Muscle layer of duodenum (tissue), 2 donors: Measurements from ENCODE around the gene RIMS1.

Experiments used
- H3K27ac ChIP-seq: one replicate; pipeline ENCODE4 v1.7.0; 2013; ENCODE audit warnings: mild to moderate bottlenecking, low read length
- H3K27me3 ChIP-seq: one replicate; pipeline ENCODE4 v1.7.0; 2013; ENCODE audit warnings: low read depth, mild to moderate bottlenecking, control low read depth, low read length
- H3K36me3 ChIP-seq, 2 donors: one replicate each; pipeline ENCODE4 v1.7.0; 2013; ENCODE audit warnings: low read length in 2 of 2, control low read depth in 1 of 2, mild to moderate bottlenecking in 1 of 2; ENCODE audit not compliant: insufficient read depth in 2 of 2, control insufficient read depth in 1 of 2
- H3K4me1 ChIP-seq, 2 donors: one replicate each; pipeline ENCODE4 v1.7.0; 2013; ENCODE audit warnings: low read length in 2 of 2, mild to moderate bottlenecking in 2 of 2, control low read depth in 1 of 2, moderate library complexity in 1 of 2; ENCODE audit not compliant: insufficient read depth in 2 of 2, control insufficient read depth in 1 of 2
- H3K4me3 ChIP-seq, 2 donors: one replicate each; pipeline ENCODE4 v1.7.0; 2013; ENCODE audit warnings: low read length in 2 of 2, low read depth in 1 of 2, mild to moderate bottlenecking in 1 of 2
- H3K9me3 ChIP-seq, 2 donors: one replicate each; pipeline ENCODE4 v1.7.0; 2013; ENCODE audit warnings: low read length in 2 of 2, control low read depth in 1 of 2, mild to moderate bottlenecking in 1 of 2; ENCODE audit not compliant: control insufficient read depth in 1 of 2
- donor health status: healthy.

RIMS1 gene

GRCh38 chr6:72130327-72130726 is 244.0 kb downstream of the RIMS1 start:
- no peak overlapping the region for H3K27ac ChIP-seq
- H3K9me3 ChIP-seq = peaks cover 0 to 3% of the 10 kb centered on the region in 2 donors
- H3K27me3 ChIP-seq = no peaks in the 10 kb centered on the region
- H3K4me3 ChIP-seq = no peak overlapping the region
- no peaks in the 10 kb centered on the region for H3K36me3 ChIP-seq
- no peaks in the 10 kb centered on the region for H3K4me1 ChIP-seq

GRCh38 chr6:72132427-72132826 is 246.1 kb downstream of the RIMS1 start:
- Histone ChIP-seq H3K9me3 (no peaks in the 10 kb centered on the region), H3K36me3 (no peaks in the 10 kb centered on the region), H3K4me3 (no peak overlapping the region), H3K27ac (no peak overlapping the region), H3K27me3 (no peaks in the 10 kb centered on the region), H3K4me1 (no peaks in the 10 kb centered on the region)

- Histone ChIP-seq H3K9me3 (no peaks in the 10 kb centered on the region), H3K36me3 (no peaks in the 10 kb centered on the region), H3K27ac (no peak overlapping the region), H3K4me3 (no peak overlapping the region), H3K27me3 (no peaks in the 10 kb centered on the region), H3K4me1 (no peaks in the 10 kb centered on the region)
These were observed 246.5 kb downstream of the RIMS1 start for GRCh38 chr6:72132851-72133250.

GRCh38 chr6:72133324-72133723 is 247.0 kb downstream of the RIMS1 start:
- Histone ChIP-seq H3K4me3 (no peak overlapping the region), H3K27me3 (no peaks in the 10 kb centered on the region), H3K9me3 (no peaks in the 10 kb centered on the region), H3K4me1 (no peaks in the 10 kb centered on the region), H3K36me3 (no peaks in the 10 kb centered on the region), H3K27ac (no peak overlapping the region)

- Histone ChIP-seq H3K4me1 (no peaks in the 10 kb centered on the region), H3K4me3 (no peak overlapping the region), H3K36me3 (no peaks in the 10 kb centered on the region), H3K9me3 (no peaks in the 10 kb centered on the region), H3K27me3 (no peaks in the 10 kb centered on the region), H3K27ac (no peak overlapping the region)
These were observed 254.4 kb downstream of the RIMS1 start for GRCh38 chr6:72140795-72141194.

- Histone ChIP-seq H3K27me3 (no peaks in the 10 kb centered on the region), H3K4me1 (no peaks in the 10 kb centered on the region), H3K36me3 (no peaks in the 10 kb centered on the region), H3K4me3 (no peak overlapping the region), H3K27ac (no peak overlapping the region), H3K9me3 (peaks cover 0 to 8% of the 10 kb centered on the region in 2 donors)
These were observed 263.4 kb downstream of the RIMS1 start for GRCh38 chr6:72149715-72150114.

- no peak overlapping the region for H3K27ac ChIP-seq
- H3K36me3 ChIP-seq = no peaks in the 10 kb centered on the region
- no peaks in the 10 kb centered on the region for H3K27me3 ChIP-seq
- H3K4me1 ChIP-seq = no peaks in the 10 kb centered on the region
- H3K4me3 ChIP-seq = no peak overlapping the region
- H3K9me3 ChIP-seq = peaks cover 0 to 8% of the 10 kb centered on the region in 2 donors
These were observed 265.4 kb downstream of the RIMS1 start for GRCh38 chr6:72151742-72152141.

GRCh38 chr6:72175916-72176315 is 289.6 kb downstream of the RIMS1 start:
- Histone ChIP-seq H3K9me3 (no peaks in the 10 kb centered on the region), H3K36me3 (no peaks in the 10 kb centered on the region), H3K4me3 (no peak overlapping the region), H3K4me1 (no peaks in the 10 kb centered on the region), H3K27ac (no peak overlapping the region), H3K27me3 (no peaks in the 10 kb centered on the region)

GRCh38 chr6:72182337-72183246 is 296.2 kb downstream of the RIMS1 start:
- Histone ChIP-seq H3K27ac (no peak overlapping the region), H3K4me3 (peak overlapping the region in 1 of 2 donors; percentile 71), H3K9me3 (no peaks in the 10 kb centered on the region), H3K27me3 (no peaks in the 10 kb centered on the region), H3K36me3 (no peaks in the 10 kb centered on the region), H3K4me1 (peaks cover 0 to 5% of the 10 kb centered on the region in 2 donors)

- Histone ChIP-seq H3K27ac (no peak overlapping the region), H3K4me1 (no peaks in the 10 kb centered on the region), H3K27me3 (no peaks in the 10 kb centered on the region), H3K9me3 (no peaks in the 10 kb centered on the region), H3K4me3 (no peak overlapping the region), H3K36me3 (no peaks in the 10 kb centered on the region)
These were observed 317.6 kb downstream of the RIMS1 start for GRCh38 chr6:72203983-72204382.

GRCh38 chr6:72205500-72205899 is 319.1 kb downstream of the RIMS1 start:
- H3K27me3 ChIP-seq = no peaks in the 10 kb centered on the region
- H3K4me1 ChIP-seq = no peaks in the 10 kb centered on the region
- H3K4me3 ChIP-seq = no peak overlapping the region
- no peaks in the 10 kb centered on the region for H3K36me3 ChIP-seq
- H3K9me3 ChIP-seq = no peaks in the 10 kb centered on the region
- no peak overlapping the region for H3K27ac ChIP-seq

- no peaks in the 10 kb centered on the region for H3K27me3 ChIP-seq
- no peaks in the 10 kb centered on the region for H3K36me3 ChIP-seq
- no peaks in the 10 kb centered on the region for H3K9me3 ChIP-seq
- no peak overlapping the region for H3K4me3 ChIP-seq
- no peaks in the 10 kb centered on the region for H3K4me1 ChIP-seq
- H3K27ac ChIP-seq = no peak overlapping the region
These were observed 320.3 kb downstream of the RIMS1 start for GRCh38 chr6:72206606-72207005.
